ENCODE measurements around the gene COL11A2.

COL11A2 gene

DNA sequence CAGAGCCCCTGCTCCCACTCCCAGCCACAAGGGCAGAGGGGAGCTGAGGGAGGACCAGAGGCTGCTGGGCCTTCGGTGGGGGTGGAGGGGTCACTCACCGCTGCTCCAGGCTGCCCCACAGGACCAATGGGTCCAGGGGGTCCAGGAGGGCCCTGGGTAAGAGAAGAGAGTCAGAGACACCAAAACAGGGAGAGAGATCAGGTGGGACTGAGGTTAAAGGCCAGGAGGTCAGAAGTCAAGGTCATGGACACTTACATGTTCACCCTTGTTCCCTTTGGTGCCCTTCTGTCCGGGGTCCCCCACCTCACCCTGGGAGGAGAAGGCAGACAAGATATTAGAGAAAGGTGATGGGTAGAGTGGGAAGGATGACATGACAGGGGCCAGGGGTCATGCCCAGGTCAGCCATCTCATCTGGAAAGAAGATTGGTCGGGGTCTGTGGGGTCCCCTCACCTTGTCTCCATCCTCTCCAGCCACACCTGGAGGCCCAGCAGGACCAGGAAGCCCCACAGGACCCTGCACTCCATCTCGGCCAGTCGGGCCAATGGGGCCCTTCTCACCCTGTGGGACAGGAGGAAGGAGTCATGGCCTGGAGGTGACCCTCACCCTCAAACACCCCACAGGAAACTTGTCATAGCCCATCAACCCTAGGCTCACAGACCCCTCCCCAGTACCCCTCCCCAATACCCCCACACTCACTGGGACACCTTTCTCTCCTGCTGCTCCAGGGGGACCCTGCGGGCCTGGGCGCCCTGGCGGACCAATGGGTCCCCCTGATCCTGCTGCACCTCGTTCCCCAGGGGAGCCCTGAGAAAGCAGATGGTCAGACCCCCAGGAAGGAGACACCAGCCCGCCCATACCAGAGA lies 21.0 kb downstream of the COL11A2 start:
- H3K4me1 Mint-ChIP-seq = no peaks in the 10 kb centered on the region
- H3K27ac Mint-ChIP-seq (ENCODE audit: low read depth) = no peak overlapping the region
- H3K27me3 Mint-ChIP-seq = peaks cover 39% of the 10 kb centered on the region
- ATAC-seq (replicated peaks; ENCODE audit: extremely low read depth, poor library complexity, severe bottlenecking) (no peak), DNase-seq (ENCODE audit: low spot score in 2 of 2) (no peak)
- no peak overlapping the region for H3K4me3 Mint-ChIP-seq
- H3K9me3 Mint-ChIP-seq = no peaks in the 10 kb centered on the region
- H3K36me3 Mint-ChIP-seq (ENCODE audit: insufficient read depth) = peaks cover 3% of the 10 kb centered on the region

DNA sequence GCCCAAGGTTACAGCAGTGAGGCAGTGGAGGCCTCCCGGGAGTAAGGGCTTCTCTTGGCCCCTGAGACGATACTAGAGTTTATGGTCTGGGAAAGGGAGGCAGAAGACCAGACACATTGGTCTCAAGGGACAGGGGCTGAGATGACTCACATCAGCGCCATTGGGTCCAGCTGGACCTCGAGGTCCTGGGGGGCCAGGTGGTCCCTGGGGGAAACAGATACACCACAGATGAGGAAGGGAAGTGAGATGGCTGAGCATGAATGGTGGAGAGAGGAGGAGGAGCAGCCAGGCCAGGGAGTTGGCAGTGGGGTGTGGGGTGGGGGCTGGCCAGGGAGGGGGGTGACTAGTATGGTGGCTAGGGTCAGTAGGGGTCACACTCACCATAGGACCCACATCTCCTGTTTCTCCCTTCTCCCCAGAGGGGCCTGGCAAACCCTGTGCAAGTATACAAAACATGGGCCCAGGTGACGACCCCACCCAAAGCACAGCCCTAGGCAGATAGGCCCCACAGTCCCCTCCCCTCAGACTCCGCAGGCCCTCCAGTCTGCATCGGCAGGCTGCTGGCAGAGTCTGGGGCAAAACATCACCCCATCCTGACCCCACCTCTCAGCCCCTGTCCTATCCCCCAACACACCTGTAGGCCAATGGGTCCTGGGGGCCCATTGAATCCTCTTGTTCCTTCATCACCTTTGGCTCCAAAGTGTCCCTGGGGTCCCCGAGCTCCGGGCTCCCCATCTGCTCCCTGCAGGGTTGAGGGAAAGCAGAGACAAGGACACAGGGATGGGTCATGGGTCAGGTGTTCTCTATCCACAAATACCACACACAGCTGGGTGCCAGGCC lies 21.9 kb downstream of the COL11A2 start:
- Mint-ChIP-seq H3K27ac (ENCODE audit: low read depth) (peak overlapping the region; percentile 27), H3K36me3 (ENCODE audit: insufficient read depth) (peaks cover 3% of the 10 kb centered on the region), H3K4me3 (no peak overlapping the region), H3K27me3 (peaks cover 39% of the 10 kb centered on the region), H3K9me3 (no peaks in the 10 kb centered on the region), H3K4me1 (no peaks in the 10 kb centered on the region)
- DNase-seq (ENCODE audit: low spot score in 2 of 2) (no peak), ATAC-seq (replicated peaks; ENCODE audit: extremely low read depth, poor library complexity, severe bottlenecking) (no peak)

- H3K36me3 Mint-ChIP-seq (ENCODE audit: insufficient read depth) = peaks cover 3% of the 10 kb centered on the region
- no peak overlapping the region for H3K4me3 Mint-ChIP-seq
- H3K4me1 Mint-ChIP-seq = no peaks in the 10 kb centered on the region
- DNase-seq (ENCODE audit: low spot score in 2 of 2) (no peak), ATAC-seq (replicated peaks; ENCODE audit: extremely low read depth, poor library complexity, severe bottlenecking) (no peak)
- H3K27me3 Mint-ChIP-seq = peaks cover 35% of the 10 kb centered on the region
- H3K9me3 Mint-ChIP-seq = no peaks in the 10 kb centered on the region
- H3K27ac Mint-ChIP-seq (ENCODE audit: low read depth) = peak overlapping the region; percentile 27
These were observed 22.7 kb downstream of the COL11A2 start for GRCh38 chr6:33169291-33170175.

GRCh38 chr6:33168639-33169038 lies 23.6 kb downstream of the COL11A2 start:
- Mint-ChIP-seq H3K4me3 (no peak overlapping the region), H3K36me3 (ENCODE audit: insufficient read depth) (peaks cover 3% of the 10 kb centered on the region), H3K9me3 (no peaks in the 10 kb centered on the region), H3K27me3 (peaks cover 41% of the 10 kb centered on the region), H3K4me1 (no peaks in the 10 kb centered on the region), H3K27ac (ENCODE audit: low read depth) (no peak overlapping the region)
- no peak for ATAC-seq (replicated peaks; ENCODE audit: extremely low read depth, poor library complexity, severe bottlenecking)
- DNase-seq (ENCODE audit: low spot score in 2 of 2) = no peak

DNA sequence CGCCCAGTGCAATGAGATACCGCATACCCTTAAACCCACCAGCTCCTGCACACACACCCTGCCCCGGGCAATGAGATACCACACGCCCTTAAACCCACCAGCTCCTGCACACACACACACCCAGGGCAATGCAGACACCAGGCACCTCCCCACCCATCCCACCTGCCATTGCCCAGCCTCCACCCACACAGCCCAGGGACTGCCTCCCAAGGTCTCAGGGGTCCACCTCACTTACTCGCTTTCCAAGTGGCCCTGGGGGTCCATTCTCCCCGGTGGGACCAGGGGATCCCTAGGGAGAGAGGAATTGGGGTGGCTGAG lies 24.0 kb downstream of the COL11A2 start:
- Mint-ChIP-seq H3K9me3 (no peaks in the 10 kb centered on the region), H3K27ac (ENCODE audit: low read depth) (no peak overlapping the region), H3K36me3 (ENCODE audit: insufficient read depth) (peaks cover 3% of the 10 kb centered on the region), H3K27me3 (peaks cover 38% of the 10 kb centered on the region), H3K4me3 (no peak overlapping the region), H3K4me1 (no peaks in the 10 kb centered on the region)
- ATAC-seq (replicated peaks; ENCODE audit: extremely low read depth, poor library complexity, severe bottlenecking) = no peak
- DNase-seq (ENCODE audit: low spot score in 2 of 2) = no peak

- H3K4me3 Mint-ChIP-seq = no peak overlapping the region
- H3K4me1 Mint-ChIP-seq = no peaks in the 10 kb centered on the region
- no peak overlapping the region for H3K27ac Mint-ChIP-seq (ENCODE audit: low read depth)
- no peak for DNase-seq (ENCODE audit: low spot score in 2 of 2)
- no peak for ATAC-seq (replicated peaks; ENCODE audit: extremely low read depth, poor library complexity, severe bottlenecking)
- H3K36me3 Mint-ChIP-seq (ENCODE audit: insufficient read depth) = peaks cover 3% of the 10 kb centered on the region
- no peaks in the 10 kb centered on the region for H3K9me3 Mint-ChIP-seq
- peaks cover 32% of the 10 kb centered on the region for H3K27me3 Mint-ChIP-seq
These were observed 24.6 kb downstream of the COL11A2 start for GRCh38 chr6:33167374-33168283.

DNA sequence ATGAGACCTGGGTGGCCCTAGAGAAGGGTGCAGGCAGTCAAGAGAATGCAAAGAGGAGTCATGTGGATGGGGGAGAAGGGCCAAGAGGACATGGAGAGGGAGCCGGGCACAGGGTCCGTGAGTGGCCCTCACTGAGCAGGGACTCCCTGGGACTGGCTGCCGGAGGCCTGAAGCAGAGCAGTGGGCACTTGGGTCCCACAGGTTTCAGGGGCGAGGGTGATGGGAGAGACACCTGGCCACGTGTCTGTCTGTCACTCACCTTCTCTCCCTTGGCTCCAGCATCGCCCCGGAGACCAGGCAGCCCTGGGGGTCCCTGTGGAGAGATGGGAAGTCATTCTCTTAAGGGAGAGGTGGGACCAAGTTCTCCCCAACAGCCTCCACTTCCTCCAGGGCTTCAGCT lies 25.5 kb downstream of the COL11A2 start:
- H3K27me3 Mint-ChIP-seq = peaks cover 27% of the 10 kb centered on the region
- no peak overlapping the region for H3K27ac Mint-ChIP-seq (ENCODE audit: low read depth)
- no peak overlapping the region for H3K4me3 Mint-ChIP-seq
- H3K4me1 Mint-ChIP-seq = peaks cover 2% of the 10 kb centered on the region
- DNase-seq (ENCODE audit: low spot score in 2 of 2) (no peak), ATAC-seq (replicated peaks; ENCODE audit: extremely low read depth, poor library complexity, severe bottlenecking) (no peak)
- peaks cover 3% of the 10 kb centered on the region for H3K36me3 Mint-ChIP-seq (ENCODE audit: insufficient read depth)
- H3K9me3 Mint-ChIP-seq = no peaks in the 10 kb centered on the region

DNA sequence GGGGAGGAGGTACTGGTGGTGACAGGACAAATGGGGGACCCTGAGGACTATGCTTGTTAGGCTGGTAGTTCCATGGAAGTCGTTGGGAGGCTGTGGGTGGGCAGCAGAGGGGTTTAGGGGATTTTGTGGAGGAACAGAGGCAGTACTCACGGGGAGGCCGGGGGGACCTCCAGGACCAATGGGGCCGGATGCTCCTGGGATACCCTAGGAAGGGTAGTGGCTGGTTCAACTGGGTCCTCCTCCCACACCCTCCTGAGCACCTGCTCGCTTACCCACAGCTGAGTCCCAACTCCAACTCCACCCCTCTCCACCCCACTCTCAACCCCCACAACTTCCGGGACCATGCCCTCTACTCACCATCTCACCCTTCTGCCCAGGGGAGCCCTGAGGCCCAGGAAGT lies 25.9 kb downstream of the COL11A2 start:
- Mint-ChIP-seq H3K4me3 (no peak overlapping the region), H3K36me3 (ENCODE audit: insufficient read depth) (peaks cover 6% of the 10 kb centered on the region), H3K27me3 (peaks cover 27% of the 10 kb centered on the region), H3K4me1 (peaks cover 7% of the 10 kb centered on the region), H3K27ac (ENCODE audit: low read depth) (no peak overlapping the region), H3K9me3 (no peaks in the 10 kb centered on the region)
- ATAC-seq (replicated peaks; ENCODE audit: extremely low read depth, poor library complexity, severe bottlenecking) (no peak), DNase-seq (ENCODE audit: low spot score in 2 of 2) (no peak)

- Mint-ChIP-seq H3K36me3 (ENCODE audit: insufficient read depth) (peaks cover 8% of the 10 kb centered on the region), H3K9me3 (no peaks in the 10 kb centered on the region), H3K27ac (ENCODE audit: low read depth) (no peak overlapping the region), H3K4me3 (no peak overlapping the region), H3K4me1 (peaks cover 12% of the 10 kb centered on the region), H3K27me3 (peaks cover 27% of the 10 kb centered on the region)
- DNase-seq (ENCODE audit: low spot score in 2 of 2) (no peak), ATAC-seq (replicated peaks; ENCODE audit: extremely low read depth, poor library complexity, severe bottlenecking) (no peak)
These were observed 26.5 kb downstream of the COL11A2 start for GRCh38 chr6:33165581-33166258.

GRCh38 chr6:33164665-33165373 lies 27.4 kb downstream of the COL11A2 start:
- ATAC-seq (replicated peaks; ENCODE audit: extremely low read depth, poor library complexity, severe bottlenecking) (no peak), DNase-seq (ENCODE audit: low spot score in 2 of 2) (no peak)
- Mint-ChIP-seq H3K27ac (ENCODE audit: low read depth) (no peak overlapping the region), H3K4me1 (peaks cover 12% of the 10 kb centered on the region), H3K4me3 (no peak overlapping the region), H3K36me3 (ENCODE audit: insufficient read depth) (peaks cover 8% of the 10 kb centered on the region), H3K27me3 (peaks cover 27% of the 10 kb centered on the region), H3K9me3 (no peaks in the 10 kb centered on the region)

- no peak for ATAC-seq (replicated peaks; ENCODE audit: extremely low read depth, poor library complexity, severe bottlenecking)
- peaks cover 27% of the 10 kb centered on the region for H3K27me3 Mint-ChIP-seq
- H3K4me3 Mint-ChIP-seq = no peak overlapping the region
- no peaks in the 10 kb centered on the region for H3K9me3 Mint-ChIP-seq
- H3K36me3 Mint-ChIP-seq (ENCODE audit: insufficient read depth) = peaks cover 6% of the 10 kb centered on the region
- peaks cover 12% of the 10 kb centered on the region for H3K4me1 Mint-ChIP-seq
- no peak for DNase-seq (ENCODE audit: low spot score in 2 of 2)
- no peak overlapping the region for H3K27ac Mint-ChIP-seq (ENCODE audit: low read depth)
These were observed 28.1 kb downstream of the COL11A2 start for GRCh38 chr6:33164176-33164575.

Measured in central memory CD8-positive, alpha-beta T cell (primary cell).